NCI-H748 (cell line): ENCODE data around the gene TEPSIN.

Experiments
- DNase-seq: peaks from one replicate; lab custom pipeline; 2025; ENCODE audit not compliant: unreplicated experiment; lab: John Stamatoyannopoulos, UW

The TEPSIN gene

DNA sequence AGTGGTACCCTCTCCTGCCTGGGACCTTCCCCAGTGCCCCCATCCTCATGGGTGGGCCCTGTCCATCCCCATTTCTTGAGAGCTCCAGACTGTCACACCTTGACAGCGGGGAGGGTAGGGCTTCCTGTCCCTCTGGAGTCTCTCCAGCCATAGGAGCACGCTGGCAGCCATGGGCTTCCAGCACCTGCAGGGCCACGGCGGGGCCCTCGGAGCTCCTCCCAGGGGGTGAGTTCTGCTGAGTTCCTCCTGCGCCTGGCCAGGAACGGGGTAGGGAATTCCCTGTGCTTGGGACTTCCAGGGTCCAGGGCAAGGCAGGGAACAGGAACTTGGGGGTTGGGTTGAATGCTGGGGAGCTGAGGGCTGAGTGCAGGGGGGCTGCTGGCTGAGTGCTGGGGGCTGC, 49.8 kb downstream of the TEPSIN start:
- DNase-seq = no peak

DNA sequence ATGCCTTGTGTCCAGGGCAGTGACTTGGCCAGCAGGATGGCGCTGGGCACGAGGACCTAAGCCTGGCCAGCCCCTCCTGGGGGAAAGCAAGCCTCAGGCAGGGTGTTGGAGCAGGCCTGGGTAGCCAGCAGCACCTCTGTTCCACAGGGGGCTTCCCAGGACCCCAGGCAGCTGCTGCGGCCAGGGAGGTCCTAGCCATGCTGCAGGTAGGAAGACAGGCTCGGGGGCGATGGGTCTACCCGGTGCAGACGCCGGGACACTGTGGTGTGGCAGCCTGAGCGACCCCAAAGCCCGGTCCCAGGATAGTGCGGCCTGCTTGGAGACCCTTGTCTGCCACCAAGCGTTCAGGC, 50.4 kb downstream of the TEPSIN start:
- no peak for DNase-seq

DNA sequence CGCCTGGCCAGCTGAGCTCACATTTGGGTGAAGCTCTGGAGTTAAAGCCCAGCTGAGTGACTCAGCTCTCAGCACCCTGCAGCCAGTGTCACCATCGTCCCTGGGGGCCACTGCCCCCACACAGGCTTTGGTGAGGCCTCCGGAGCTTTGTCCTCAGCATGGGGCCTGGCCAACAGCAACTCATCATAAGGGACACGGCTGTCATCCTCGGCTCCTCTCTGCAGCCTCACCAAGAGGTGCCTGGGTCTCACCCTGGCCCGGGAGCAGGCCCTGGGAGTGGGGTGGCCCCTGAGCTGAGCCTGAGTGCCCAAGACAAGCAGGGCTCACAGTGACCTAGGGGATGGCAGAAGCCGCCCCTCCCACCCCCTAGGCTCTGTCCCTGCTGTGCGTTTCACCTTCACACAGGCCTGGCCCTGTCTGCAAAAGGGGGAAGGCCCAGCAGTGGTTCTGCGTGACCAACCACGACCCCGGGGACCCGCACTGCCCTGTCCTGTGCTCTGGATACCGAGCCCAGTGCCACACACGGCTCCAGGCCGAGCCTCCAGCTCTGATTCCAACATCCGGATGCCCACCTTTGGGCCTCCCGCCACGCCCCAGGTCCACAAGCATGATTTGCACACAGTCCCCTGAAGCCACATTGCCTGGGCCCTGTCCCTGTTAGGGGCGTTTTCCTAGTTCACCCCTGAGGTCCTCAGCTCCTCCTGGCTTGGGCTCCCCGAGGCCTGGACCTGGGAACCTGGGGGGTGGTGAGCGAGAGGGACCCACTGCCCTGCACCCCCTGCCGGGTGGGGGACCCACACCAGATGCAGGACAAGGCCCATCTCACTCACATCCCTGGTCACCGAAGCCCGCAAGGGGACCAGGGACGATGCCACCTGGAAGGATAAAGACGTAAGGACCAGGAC, 51.0 kb downstream of the TEPSIN start:
- DNase-seq = no peak

DNA sequence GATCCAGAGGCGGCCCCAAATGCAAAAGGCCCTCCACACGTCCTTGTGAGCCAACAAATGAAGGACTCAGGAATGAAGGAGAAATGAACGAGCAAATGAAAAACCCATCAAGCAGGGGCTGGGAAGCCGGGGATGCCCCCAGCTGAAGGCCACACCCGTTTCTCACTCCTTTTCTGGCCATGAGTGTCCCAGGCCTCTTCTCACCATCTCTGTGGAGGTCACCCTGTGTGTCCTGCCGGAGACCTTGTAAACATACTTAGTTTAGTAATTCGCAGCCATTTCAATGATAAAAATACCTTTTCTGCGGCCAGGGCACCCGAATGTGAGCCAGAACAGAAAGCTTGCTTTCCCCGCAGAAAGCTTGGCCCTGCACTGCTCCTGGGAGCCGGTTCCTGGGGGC, 51.7 kb downstream of the TEPSIN start:
- DNase-seq = no peak

- DNase-seq = no peak
Measured at GRCh38 chr17:81186203-81186602, 52.7 kb downstream of the TEPSIN start.

DNA sequence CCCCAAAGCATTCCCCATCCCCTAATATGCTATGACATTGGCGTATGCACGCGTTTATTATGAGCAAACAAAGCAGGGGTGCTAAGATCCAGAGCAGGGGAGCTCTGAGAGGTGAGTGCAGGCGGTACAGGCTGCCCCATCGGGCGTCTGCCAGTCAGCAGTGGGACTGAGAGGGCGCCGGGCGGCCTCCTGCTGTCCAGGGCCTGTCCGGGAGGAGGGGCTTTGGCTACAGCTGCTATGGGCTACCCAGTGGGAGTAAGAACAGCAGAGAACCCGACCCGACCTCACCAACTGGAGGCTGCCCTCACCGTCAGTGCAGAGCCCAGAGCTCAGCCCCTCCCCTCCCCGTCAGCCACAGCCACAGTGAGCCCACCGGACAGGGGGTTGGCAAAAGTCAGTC, 54.3 kb downstream of the TEPSIN start:
- peak; percentile 14 for DNase-seq

GRCh38 chr17:81183807-81184206, 55.0 kb downstream of the TEPSIN start:
- DNase-seq = no peak

DNA sequence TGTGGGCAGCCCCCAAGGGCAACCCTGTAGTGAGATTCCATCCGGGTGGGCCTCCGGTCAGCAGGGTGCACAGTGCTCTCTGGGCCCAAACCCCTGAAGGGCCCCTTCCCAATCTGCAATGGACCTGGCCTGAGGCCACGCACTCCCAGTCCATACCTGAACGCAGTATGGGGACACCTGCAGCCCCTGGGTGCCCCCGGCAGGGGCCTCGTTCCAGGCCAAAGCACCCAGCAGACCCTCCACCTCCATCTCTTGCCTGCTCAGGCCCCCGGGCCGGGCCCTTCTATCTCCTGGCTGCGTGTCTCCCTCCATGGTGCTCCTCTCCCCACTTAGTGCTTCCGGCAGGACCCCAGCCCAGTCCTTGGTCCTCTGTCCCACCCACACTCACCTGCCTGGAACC, 55.5 kb downstream of the TEPSIN start:
- DNase-seq = no peak

- DNase-seq = no peak
Measured at GRCh38 chr17:81182596-81182995, 56.3 kb downstream of the TEPSIN start.

DNA sequence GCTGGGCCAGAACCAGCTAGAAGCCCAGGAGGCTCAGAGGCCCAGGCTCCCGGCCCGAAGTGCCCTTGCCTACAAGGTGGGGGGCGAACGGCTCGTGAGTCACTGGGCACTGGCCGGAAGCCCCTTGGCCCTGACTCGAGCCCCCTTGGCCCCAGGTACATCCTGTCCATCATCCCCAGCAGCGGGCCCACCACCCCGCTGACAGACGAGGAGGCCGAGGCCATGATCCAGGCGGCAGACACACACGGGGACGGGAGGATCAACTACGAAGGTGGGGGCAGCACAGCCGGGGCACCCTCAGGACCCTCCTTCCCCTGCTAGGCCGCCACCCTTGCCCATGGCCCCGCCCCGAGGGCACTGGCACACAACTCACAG, 57.1 kb downstream of the TEPSIN start:
- DNase-seq = no peak

DNA sequence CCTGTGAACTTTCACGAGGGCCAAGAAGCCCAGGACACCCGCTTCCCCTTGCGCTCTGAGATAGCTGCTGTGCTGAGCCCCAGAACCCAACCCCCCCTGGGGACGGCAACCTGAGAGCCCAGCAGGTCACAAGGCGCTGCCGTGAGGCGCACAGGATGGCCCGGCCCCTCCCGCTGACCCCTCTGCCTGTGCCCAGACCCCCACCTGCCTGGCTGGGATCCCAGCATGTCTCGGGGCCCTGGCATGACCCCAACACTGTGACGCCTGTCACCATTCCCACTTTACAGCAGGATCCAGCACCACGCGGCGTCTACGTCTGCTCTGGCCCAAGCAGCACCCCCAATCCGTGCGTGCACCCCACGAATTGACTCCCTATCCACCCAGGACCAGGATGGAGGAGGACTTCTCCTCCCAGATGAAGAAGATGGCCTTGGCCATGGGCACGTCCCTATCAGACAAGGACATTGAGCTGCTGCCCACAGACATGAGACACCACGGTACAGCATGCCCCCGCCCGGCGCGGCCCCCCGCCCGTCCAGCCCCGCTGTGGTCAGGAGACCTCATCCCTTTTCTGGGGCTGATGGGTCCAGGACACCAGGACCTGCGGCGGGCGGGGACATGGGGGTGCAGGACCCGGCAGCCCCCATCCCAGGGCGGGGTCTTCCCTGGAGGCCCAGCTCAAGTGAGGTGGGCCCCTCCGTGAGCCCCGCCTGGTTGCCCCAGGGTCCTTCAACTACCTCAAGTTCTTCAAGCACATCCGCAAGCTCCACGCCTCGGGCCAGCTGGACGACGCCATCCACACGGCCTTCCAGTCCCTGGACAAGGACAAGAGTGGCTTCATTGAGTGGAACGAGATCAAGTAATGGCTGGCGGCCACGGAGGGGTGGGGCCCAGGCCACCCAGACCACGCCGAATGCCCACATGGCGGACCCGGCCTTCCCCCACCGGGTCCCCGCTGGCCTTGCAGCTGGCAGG, 57.7 kb downstream of the TEPSIN start:
- no peak for DNase-seq

GRCh38 chr17:81179861-81180260, 59.0 kb downstream of the TEPSIN start:
- DNase-seq = no peak

GRCh38 chr17:81179220-81179619, 59.6 kb downstream of the TEPSIN start:
- DNase-seq = no peak
